CD4-positive, alpha-beta T cell treated with Interleukin-4 for 1 hour (primary cell): ENCODE data around the gene WHRN.

Experiments
- DNase-seq, 2 donors: peaks; one replicate each; pipeline ENCODE4 v3.0.0-alpha.2; 2020 to 2022

Gene WHRN

DNA sequence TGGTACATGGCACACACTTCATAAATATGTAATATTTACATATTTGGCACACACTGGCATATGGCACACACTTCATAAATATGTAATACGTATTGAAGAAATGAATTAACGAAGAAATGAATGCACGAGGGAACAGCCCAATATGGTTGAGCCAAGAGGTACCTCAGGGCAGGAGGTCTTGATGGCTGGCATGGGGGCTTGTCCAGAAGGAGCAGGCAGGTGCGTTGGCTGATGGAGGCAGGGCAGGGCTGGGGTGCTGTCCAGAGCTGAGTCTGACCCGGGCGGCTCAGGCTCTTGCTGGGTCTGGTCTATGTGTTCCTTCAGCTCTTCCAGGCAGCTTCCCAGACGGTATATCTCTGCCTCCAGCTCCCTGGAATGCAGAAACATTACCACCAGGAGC lies 143.7 kb downstream of the WHRN start:
- DNase-seq = no peak

DNA sequence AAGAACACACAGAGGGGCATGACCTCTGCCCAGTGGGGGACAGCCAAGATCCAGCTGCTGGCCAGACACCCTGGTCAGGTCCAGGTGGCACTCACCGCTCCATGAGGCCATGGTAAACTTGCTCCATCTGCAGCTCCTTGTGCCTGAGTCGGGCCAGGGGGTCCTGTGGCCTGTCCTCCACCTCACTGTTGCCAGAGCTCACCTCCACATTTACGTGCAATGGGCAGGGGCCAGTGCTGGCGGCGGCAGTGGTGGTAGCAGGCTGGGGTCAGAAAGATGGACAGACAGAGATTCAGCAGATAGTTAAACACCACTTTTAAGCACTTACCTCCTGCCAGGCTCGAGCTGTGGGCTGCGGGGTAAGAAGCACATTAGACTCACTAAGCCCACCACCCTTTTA lies 145.5 kb downstream of the WHRN start:
- no peak for DNase-seq

DNA sequence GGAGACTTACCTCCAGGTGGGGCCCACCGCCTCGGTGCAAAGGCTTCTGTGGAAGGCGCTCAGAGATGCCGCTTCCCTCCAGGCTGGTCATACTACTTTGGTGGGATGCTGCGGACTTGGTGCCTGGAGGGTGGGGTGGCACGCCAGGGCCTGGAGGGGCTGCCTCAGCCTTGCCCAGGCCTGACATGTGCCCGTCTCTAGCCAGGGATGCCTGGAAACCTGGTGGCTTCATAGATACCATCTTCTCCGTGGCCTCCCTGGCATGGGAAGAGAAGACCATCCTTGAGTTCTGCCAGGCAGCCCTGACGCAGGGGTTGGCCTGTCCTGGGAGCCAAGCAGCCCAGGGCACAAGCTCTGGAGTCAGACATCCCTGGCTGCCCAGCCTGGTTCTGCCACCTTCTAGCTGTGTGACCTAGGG lies 147.4 kb downstream of the WHRN start:
- DNase-seq = no peak

DNA sequence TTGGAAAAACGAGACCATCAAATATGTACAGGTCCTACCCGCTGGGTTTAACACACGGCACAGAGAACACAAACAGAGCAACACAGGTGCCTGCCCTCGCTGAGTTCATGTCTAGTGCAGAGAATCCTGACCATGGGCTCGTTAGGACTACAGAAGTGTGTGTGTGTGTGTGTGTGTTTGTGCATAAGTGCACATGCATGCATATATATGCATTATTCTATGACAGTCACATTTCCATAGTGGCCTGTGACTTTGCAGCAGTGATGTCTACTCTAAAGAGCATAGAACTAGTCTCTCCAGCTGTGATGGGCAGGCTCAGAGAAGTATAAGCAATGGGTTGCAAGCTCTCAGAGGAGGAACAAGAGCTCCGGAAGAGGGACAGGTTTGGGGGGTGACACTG lies 147.9 kb downstream of the WHRN start:
- no peak for DNase-seq

DNA sequence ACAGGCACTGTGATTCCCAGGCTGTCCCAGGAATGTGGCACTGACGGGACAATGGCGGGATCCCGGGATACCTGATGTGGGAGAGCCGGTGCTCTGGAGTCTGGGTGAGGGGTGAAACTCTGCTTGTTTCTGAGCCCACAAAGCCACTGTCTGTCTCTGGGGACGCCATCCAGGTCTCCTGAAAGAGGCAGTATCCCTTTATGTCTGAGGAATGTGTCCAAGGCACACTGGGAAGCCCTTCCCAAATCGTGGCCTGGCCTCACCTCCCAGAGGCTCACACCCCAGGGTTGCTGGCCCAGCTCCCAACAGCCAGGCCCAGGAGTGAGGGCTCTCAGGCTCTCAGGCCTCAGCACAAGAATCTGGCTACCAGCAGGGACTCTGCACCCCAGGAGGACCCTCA lies 148.5 kb downstream of the WHRN start:
- no peak for DNase-seq

DNA sequence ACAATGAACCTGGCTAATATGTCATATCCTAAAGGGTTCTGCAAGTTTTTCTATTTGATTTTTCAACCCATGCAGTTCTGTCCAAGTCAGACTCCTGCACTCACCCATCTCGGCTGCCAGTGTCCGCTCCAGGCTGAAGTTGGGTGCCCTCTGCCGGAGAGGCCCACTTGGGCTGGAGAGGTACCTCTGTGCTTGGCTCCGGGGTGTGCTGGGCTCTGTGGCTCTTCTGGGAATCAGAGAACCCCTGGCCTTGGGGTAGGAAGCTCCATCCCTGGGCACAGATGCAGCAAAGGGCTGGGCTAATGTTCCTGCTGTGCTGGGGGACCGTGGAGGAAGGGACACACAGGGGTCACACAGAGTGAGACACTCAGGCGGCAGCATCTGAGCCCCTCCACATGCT lies 149.5 kb downstream of the WHRN start:
- DNase-seq = no peak
